Ureter (tissue), 1 donor: Measurements from ENCODE around the gene NOPCHAP1. TPM values are rescaled to one million over a fixed set of nuclear protein-coding genes. Genes with fewer than 3 reads are reported as not detected.

Experiments
- DNase-seq: peaks from one replicate; pipeline ENCODE4 v3.0.0-alpha.2; 2020; ENCODE audit warnings: low spot score
- total RNA-seq: library from RNA; stranded (reverse); gene quantifications from one replicate; pipeline ENCODE4 v1.2.4, GENCODE V29; 2023
- donor health status: DM: yes; HTN: yes; CAD: no.

Gene NOPCHAP1
- total RNA-seq, 1 donor from 2014 or later: 15.4 TPM

GRCh38 chr12:105020241-105020962, 34.3 kb downstream of the NOPCHAP1 start:
- peak; percentile 40 for DNase-seq

- no peak for DNase-seq
Observed at GRCh38 chr12:105024928-105025327, 38.8 kb downstream of the NOPCHAP1 start.

GRCh38 chr12:105025890-105026289, 39.8 kb downstream of the NOPCHAP1 start:
- DNase-seq: peak; percentile 55

GRCh38 chr12:105026411-105026810, 40.3 kb downstream of the NOPCHAP1 start:
- no peak for DNase-seq

- DNase-seq: no peak
Observed at GRCh38 chr12:105030820-105031807, 45.0 kb downstream of the NOPCHAP1 start.

GRCh38 chr12:105032703-105033357, 46.7 kb downstream of the NOPCHAP1 start:
- DNase-seq: no peak

- DNase-seq: no peak
Observed at GRCh38 chr12:105033851-105034250, 47.7 kb downstream of the NOPCHAP1 start.

Other genes starting within 250 kb of the NOPCHAP1 start
- 7.8 TPM for gene SLC41A2, start 28.0 kb upstream of the NOPCHAP1 start, total RNA-seq
- 19.1 TPM for gene ALDH1L2, start 98.1 kb downstream of the NOPCHAP1 start, total RNA-seq
- gene WASHC4, start 121.4 kb downstream of the NOPCHAP1 start, total RNA-seq: 54.4 TPM
- gene APPL2, start 249.9 kb downstream of the NOPCHAP1 start, total RNA-seq: 36.5 TPM